Placental epithelial cell (primary cell): ENCODE data around the gene PBX2. TPM values are rescaled to one million over a fixed set of nuclear protein-coding genes. Genes with fewer than 3 reads are reported as not detected.

ENCODE experiments used
- small RNA-seq: library from RNA; depleted of rRNA; stranded (forward); fragments of <200 nt; gene quantifications from one replicate; pipeline ENCODE3, GENCODE V24; 2012
- total RNA-seq: library from RNA; depleted of rRNA; stranded (reverse); fragments of >200 nt; gene quantifications from 2 replicates; pipeline ENCODE4 v1.2.3, GENCODE V29; 2012

Gene PBX2
- 59.1 and 89.9 TPM in 2 replicates for total RNA-seq

GRCh38 chr6:32190054-32190851 is at the start of gene PBX2:
TSS of gene PBX2 (minus strand) at chr6:32190202. CDS start at chr6:32189915, 287 bp downstream.

GRCh38 chr6:32223258-32224235 is 33.5 kb upstream of the PBX2 start, which contains the start of gene NOTCH4:
TSS of gene NOTCH4 (minus strand) at chr6:32224067. CDS start at chr6:32223928, 139 bp downstream.

GRCh38 chr6:32192608-32193039 is 2.6 kb upstream of the PBX2 start, which contains the start of gene GPSM3:
TSS of gene GPSM3 (minus strand) at chr6:32192643. CDS start at chr6:32192513, 130 bp downstream.

GRCh38 chr6:32184084-32184640 is 5.8 kb downstream of the PBX2 start, which contains the start of gene AGER:
TSS of gene AGER (minus strand) at chr6:32184253. CDS start at chr6:32184222, 31 bp downstream.

GRCh38 chr6:32177788-32178546 is 12.0 kb downstream of the PBX2 start, which contains the start of gene RNF5:
TSS of gene RNF5 (plus strand) at chr6:32178405. CDS start at chr6:32178512, 107 bp downstream.

GRCh38 chr6:32175711-32176475 is 14.1 kb downstream of the PBX2 start, which contains the start of gene AGPAT1:
TSS of gene AGPAT1 (minus strand) at chr6:32176084. CDS start at chr6:32171496, 4,588 bp downstream.

GRCh38 chr6:32164295-32164694 is 25.7 kb downstream of the PBX2 start, which contains the start of gene EGFL8:
TSS of gene EGFL8 (plus strand) at chr6:32164595. CDS start at chr6:32166166, 1,571 bp downstream.

GRCh38 chr6:32153564-32154513 is 36.2 kb downstream of the PBX2 start, which contains the start of gene PPT2:
TSS of gene PPT2 (plus strand) at chr6:32154141. CDS start at chr6:32154595, 454 bp downstream.

GRCh38 chr6:32151863-32152768 is 37.9 kb downstream of the PBX2 start, which contains the start of gene PRRT1:
TSS of gene PRRT1 (minus strand) at chr6:32151939. CDS start at chr6:32151827, 112 bp downstream.

Small RNA genes within 50 kb of the gene (small RNA-seq; reads per million reads assigned to genes)
- gene AL662884.1 (not detected), gene MIR6833 (not detected)

Other genes starting within 250 kb of the PBX2 start
- 0.39 TPM in 1 of 2 replicates, not detected in the other for gene CFB, start 244.1 kb downstream of the PBX2 start, total RNA-seq
- 82.8 and 105 TPM in 2 replicates for gene NELFE, start 231.2 kb downstream of the PBX2 start, total RNA-seq
- 63.2 and 74.0 TPM in 2 replicates for gene SKIC2, start 231.0 kb downstream of the PBX2 start, total RNA-seq
- 23.9 and 28.6 TPM in 2 replicates for gene DXO, start 218.1 kb downstream of the PBX2 start, total RNA-seq
- 2.2 and 6.3 TPM in 2 replicates for gene C4A, start 208.1 kb downstream of the PBX2 start, total RNA-seq
- 4.2 and 6.3 TPM in 2 replicates for gene C4B, start 175.4 kb downstream of the PBX2 start, total RNA-seq
- 0.22 TPM in 1 of 2 replicates, not detected in the other for gene CYP21A2, start 151.8 kb downstream of the PBX2 start, total RNA-seq
- 168 and 255 TPM in 2 replicates for gene TNXB, start 80.9 kb downstream of the PBX2 start, total RNA-seq
- gene ATF6B, start 62.0 kb downstream of the PBX2 start, total RNA-seq = 26.0 and 36.9 TPM in 2 replicates
- gene FKBPL, start 59.9 kb downstream of the PBX2 start, total RNA-seq = 9.8 and 12.9 TPM in 2 replicates
- gene PRRT1, start 38.3 kb downstream of the PBX2 start, total RNA-seq = 0.11 and 0.79 TPM in 2 replicates
- gene PPT2, start 36.1 kb downstream of the PBX2 start, total RNA-seq = 59.3 and 66.9 TPM in 2 replicates
- gene EGFL8, start 25.6 kb downstream of the PBX2 start, total RNA-seq = 4.3 and 5.1 TPM in 2 replicates
- gene AGPAT1, start 14.1 kb downstream of the PBX2 start, total RNA-seq = 34.9 and 59.9 TPM in 2 replicates
- gene RNF5, start 11.8 kb downstream of the PBX2 start, total RNA-seq = 24.7 and 55.9 TPM in 2 replicates
- gene AGER, start 5.9 kb downstream of the PBX2 start, total RNA-seq = 5.7 and 5.9 TPM in 2 replicates
- 0.79 and 2.2 TPM in 2 replicates for gene GPSM3, start 2.4 kb upstream of the PBX2 start, total RNA-seq
- 0.98 and 3.5 TPM in 2 replicates for gene NOTCH4, start 33.9 kb upstream of the PBX2 start, total RNA-seq
- gene TSBP1, start 181.7 kb upstream of the PBX2 start, total RNA-seq = not detected in 2 replicates
- not detected in 2 replicates for gene BTNL2, start 217.0 kb upstream of the PBX2 start, total RNA-seq
- not detected in 2 replicates for gene HLA-DRA, start 249.7 kb upstream of the PBX2 start, total RNA-seq